K562 (cell line): Measurements from ENCODE around the gene XPR1. TPM values are rescaled to one million over a fixed set of nuclear protein-coding genes. Genes with fewer than 3 reads are reported as not detected.

Experiments
- ATAC-seq: fragments of 200-7000 bp; cut with Tn5 transposase; 3 replicates; pipeline ENCODE4 v1.9.1; 2020; ENCODE audit warnings: moderate library complexity
- BruUV-seq: library from RNA; stranded (reverse); fragments of 400-500 nt; replicated peaks from 2 replicates; lab custom pipeline; 2021; lab: Mats Ljungman, UMichigan
- CTCF ChIA-PET: fragments of 300-600 bp; formaldehyde crosslinking; extraction: SDS; loops from one replicate; lab custom pipeline; 2021; ENCODE audit warnings: low intra/inter-chr PET ratio; lab: Yijun Ruan, JAX
- POLR2A ChIA-PET: fragments of 300-600, 350-650 bp; sonication (Branson Sonifier 250); formaldehyde crosslinking; extraction: SDS; loops from one replicate; lab custom pipeline; 2021; ENCODE audit warnings: antibody characterized with exemption, inconsistent platforms; lab: Yijun Ruan, JAX
- DNase-seq, 4 experiments: peaks; one replicate each; pipeline versions ENCODE4 v3.0.0 to v3.0.0-alpha.2; 2011 to 2018; ENCODE audit warnings: low spot score in 3 of 4, mixed read lengths in 3 of 4; ENCODE audit errors: extremely low read depth in 1 of 4
- FAIRE-seq: peaks from 2 replicates; lab custom pipeline; 2011; peaks lifted over from hg19 to GRCh38; lab: Jason Lieb, UNC
- H2AFZ ChIP-seq: 2 replicates; pipeline ENCODE4 v1.6.0; 2011; ENCODE audit warnings: low read depth, low read length, control low read depth, inconsistent platforms
- H3K27ac ChIP-seq: fragments of 200-600 bp; 3 replicates; pipeline ENCODE4 v1.8.0; 2011; ENCODE audit warnings: low read depth, mild to moderate bottlenecking, control low read depth, inconsistent platforms, low read length, moderate library complexity, mixed read lengths; ENCODE audit errors: extremely low read depth
- H3K27me3 ChIP-seq, 2 experiments: fragments of 300-600 bp in 1 of 2; 2 replicates in 1 of 2; 3 replicates in 1 of 2; pipeline versions ENCODE4 v1.6.0 to v1.8.0; 2011; ENCODE audit warnings: inconsistent platforms in 2 of 2, low read length in 2 of 2, mild to moderate bottlenecking in 1 of 2, mixed read lengths in 1 of 2, moderate library complexity in 1 of 2; ENCODE audit not compliant: control insufficient read depth in 2 of 2, insufficient read depth in 2 of 2
- H3K36me3 ChIP-seq: fragments of 300-600 bp; 3 replicates; pipeline ENCODE4 v1.8.0; 2011; ENCODE audit warnings: mild to moderate bottlenecking, low read length, inconsistent platforms; ENCODE audit not compliant: control insufficient read depth, insufficient read depth
- H3K4me1 ChIP-seq, 2 experiments: fragments of 200-600 bp in 1 of 2; replicated peaks in 1 of 2; 2 replicates in 1 of 2; 3 replicates in 1 of 2; pipeline versions ENCODE4 v1.5.1 to v1.8.0; 2011; ENCODE audit warnings: inconsistent platforms in 2 of 2, low read length in 2 of 2, mild to moderate bottlenecking in 1 of 2, mixed read lengths in 1 of 2, moderate library complexity in 1 of 2; ENCODE audit not compliant: control insufficient read depth in 2 of 2, insufficient read depth in 2 of 2
- H3K4me2 ChIP-seq: 2 replicates; pipeline ENCODE4 v1.6.1; 2011; ENCODE audit warnings: low read length, control low read depth, inconsistent platforms, mixed read lengths; ENCODE audit not compliant: insufficient read depth
- H3K4me3 ChIP-seq: fragments of 200-600 bp; sonication (generic), shearing (Covaris generic); 2 replicates; pipeline ENCODE4 v1.5.1; 2016; ENCODE audit warnings: control low read depth, inconsistent platforms
- H3K79me2 ChIP-seq: fragments of 200-600 bp; 3 replicates; pipeline ENCODE4 v1.8.0; 2011; ENCODE audit warnings: low read length, inconsistent platforms; ENCODE audit not compliant: control insufficient read depth, insufficient read depth
- H3K9ac ChIP-seq, 2 experiments: 2 replicates each; pipeline versions ENCODE4 v1.6.0 to v1.6.1; 2011; ENCODE audit warnings: low read depth in 2 of 2, low read length in 2 of 2, control low read depth in 1 of 2, inconsistent platforms in 1 of 2, mild to moderate bottlenecking in 1 of 2, mixed read lengths in 1 of 2; ENCODE audit not compliant: insufficient read depth in 1 of 2
- H3K9me1 ChIP-seq: one replicate; pipeline ENCODE4 v1.6.0; 2011; ENCODE audit warnings: inconsistent platforms, mild to moderate bottlenecking, low read length, moderate library complexity; ENCODE audit not compliant: control insufficient read depth, insufficient read depth
- H3K9me3 ChIP-seq: replicated peaks from 2 replicates; pipeline ENCODE4 v1.5.1; 2011; ENCODE audit warnings: low read depth, low read length, inconsistent platforms; ENCODE audit not compliant: control insufficient read depth, insufficient read depth
- H4K20me1 ChIP-seq: replicated peaks from 2 replicates; pipeline ENCODE4 v1.6.1; 2011; ENCODE audit warnings: low read length, inconsistent platforms, mixed read lengths; ENCODE audit not compliant: control insufficient read depth, insufficient read depth
- BCL6 ChIP-seq: fragments of 250-450 bp; sonication (Bioruptor Pico); IDR thresholded peaks from 2 replicates; pipeline ENCODE4 v1.4.0; 2020
- CBX3 ChIP-seq, 2 experiments: IDR thresholded peaks; 1 replicate in 1 of 2; 2 replicates in 1 of 2; pipeline ENCODE4 v1.6.1; 2012; ENCODE audit warnings: inconsistent platforms in 2 of 2, low read length in 2 of 2, borderline replicate concordance in 1 of 2, control low read depth in 1 of 2
- CREB3L1 ChIP-seq: fragments of 450-650 bp; IDR thresholded peaks from 2 replicates; pipeline ENCODE4 v1.6.1; 2014; ENCODE audit warnings: low read depth, mild to moderate bottlenecking, moderate library complexity, borderline replicate concordance
- ETV5 ChIP-seq: sonication (generic); formaldehyde crosslinking; IDR thresholded peaks from 2 replicates; pipeline ENCODE4 v1.4.0; 2020; ENCODE audit warnings: low read depth, mild to moderate bottlenecking, missing genetic modification reagents
- FOS ChIP-seq: IDR thresholded peaks from 3 replicates; pipeline ENCODE4 v1.6.1; 2011; ENCODE audit not compliant: insufficient read length; ENCODE audit errors: extremely low read depth
- FOXO4 ChIP-seq: fragments of 450-650 bp; formaldehyde crosslinking; IDR thresholded peaks from 2 replicates; pipeline ENCODE4 v1.4.0; 2020; ENCODE audit warnings: mild to moderate bottlenecking, moderate library complexity
- GABPB2 ChIP-seq: fragments of 250-450 bp; sonication (Bioruptor Pico); conservative IDR thresholded peaks from 2 replicates; pipeline ENCODE4 v1.5.1; 2021; ENCODE audit warnings: mild to moderate bottlenecking
- JUNB ChIP-seq: fragments of 450-650 bp; formaldehyde crosslinking; conservative IDR thresholded peaks from 2 replicates; pipeline ENCODE4 v1.4.0; 2020; ENCODE audit warnings: mild to moderate bottlenecking
- LARP7 ChIP-seq: fragments of 450-650 bp; IDR thresholded peaks from 2 replicates; pipeline ENCODE4 v1.6.1; 2016
- MYNN ChIP-seq, 2 experiments: sonication (generic); formaldehyde crosslinking in 1 of 2; IDR thresholded peaks; 2 replicates each; pipeline versions ENCODE4 v1.5.0 to v1.6.1; 2016 to 2020; ENCODE audit warnings: antibody characterized with exemption in 1 of 2, missing genetic modification reagents in 1 of 2
- NR3C1 ChIP-seq: sonication (generic); formaldehyde crosslinking; IDR thresholded peaks from 2 replicates; pipeline ENCODE4 v1.8.1; 2022; ENCODE audit warnings: missing genetic modification reagents
- PCBP1 ChIP-seq: fragments of 200-400 bp; formaldehyde crosslinking; IDR thresholded peaks from 2 replicates; pipeline ENCODE4 v1.6.1; 2018; ENCODE audit warnings: mild to moderate bottlenecking, low read depth, low read length; ENCODE audit not compliant: poor library complexity, severe bottlenecking
- PREB ChIP-seq: sonication (generic); formaldehyde crosslinking; IDR thresholded peaks from 2 replicates; pipeline ENCODE4 v1.8.1; 2023; ENCODE audit warnings: mild to moderate bottlenecking, missing genetic modification reagents
- RBM25 ChIP-seq: fragments of 200-400 bp; formaldehyde crosslinking; IDR thresholded peaks from 2 replicates; pipeline ENCODE4 v1.6.1; 2018; ENCODE audit warnings: low read length, low read depth, moderate library complexity; ENCODE audit not compliant: severe bottlenecking
- TAL1 ChIP-seq: fragments of 450-650 bp; IDR thresholded peaks from 2 replicates; pipeline ENCODE4 v1.6.1; 2016; ENCODE audit warnings: mild to moderate bottlenecking
- TCFL5 ChIP-seq: fragments of 250-450 bp; sonication (Bioruptor Pico); conservative IDR thresholded peaks from 2 replicates; pipeline ENCODE4 v1.6.1; 2021; ENCODE audit warnings: mild to moderate bottlenecking, moderate library complexity, matching md5 sums
- YBX1 ChIP-seq: fragments of 450-650 bp; IDR thresholded peaks from 2 replicates; pipeline ENCODE4 v1.7.1; 2016; ENCODE audit warnings: mild to moderate bottlenecking
- ZC3H4 ChIP-seq: sonication (generic); formaldehyde crosslinking; IDR thresholded peaks from 2 replicates; pipeline ENCODE4 v1.9.0; 2021; ENCODE audit warnings: missing genetic modification reagents, borderline replicate concordance
- in situ Hi-C: fragments of 300-500 bp; cut with MboI; formaldehyde crosslinking; loops from 4 replicates; pipeline ENCODE4 v1.15.0; 2018; ENCODE audit warnings: inconsistent platforms, mixed read lengths
- intact Hi-C: fragments of 100-400 bp; cut with micrococcal nuclease; formaldehyde crosslinking; loops from 2 replicates; pipeline ENCODE4 v1.14.2; 2022
- polyA plus RNA-seq, 8 experiments: library from polyadenylated mRNA; depleted of rRNA in 4 of 8; stranded (reverse) in 5 of 8; unstranded in 3 of 8; fragments of >200 nt; fragmentation: Nextera tagmentation in 2 of 8; fragmentation: Illumina TruSeq in 1 of 8; extraction: Ambion mirVana in 2 of 8; extraction: Trizol in 1 of 8; gene quantifications; 2 replicates each; pipeline versions ENCODE4 v1.2.1 to v1.2.3, GENCODE V29; 2011 to 2014; ENCODE audit warnings: inconsistent platforms in 1 of 8, missing spikeins in 1 of 8
- total RNA-seq, 7 experiments: library from RNA; depleted of rRNA in 6 of 7; stranded (reverse); fragments of >200 nt in 6 of 7; fragmentation: Illumina TruSeq in 2 of 7; extraction: Trizol in 2 of 7; gene quantifications; 2 replicates each; pipeline versions ENCODE4 v1.2.1 to v1.2.3, GENCODE V29; 2011 to 2021; ENCODE audit warnings: low replicate concordance in 1 of 7
- TF ChIP-seq, protein P1 (sequence below): fragments of 250-450 bp; sonication (Bioruptor Pico); IDR thresholded peaks from 2 replicates; pipeline ENCODE4 v1.5.0; 2022; ENCODE audit warnings: mild to moderate bottlenecking

Gene XPR1
- total and polyA plus RNA-seq, 9 of the 15 experiments (the other 6 are each of a cell fraction or from before 2014, with no cell fraction given): 3.0 to 66.2 (median 38.6) TPM

DNA sequence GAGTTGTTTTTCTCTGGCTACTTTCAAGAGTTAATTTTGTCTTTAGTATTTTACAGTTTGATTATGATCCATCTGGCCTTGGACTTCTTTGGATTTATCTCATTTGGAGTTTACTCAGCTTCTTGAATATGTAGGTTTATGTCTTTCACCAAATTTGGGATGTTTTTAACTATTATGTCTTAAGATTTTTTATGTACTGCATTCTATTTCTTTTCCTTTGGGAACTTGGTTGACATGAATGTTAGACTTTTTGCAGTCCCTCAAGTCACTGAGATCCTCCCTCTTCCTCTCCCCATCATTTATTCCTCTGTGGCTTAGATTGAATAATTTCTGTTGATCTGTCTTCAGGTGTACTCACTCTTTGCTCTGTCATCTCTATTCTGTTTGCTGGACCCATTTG, 112.0 kb downstream of the XPR1 start:
- Histone ChIP-seq H3K9me3 (0 out of 2 replicates have a peak, but pooled peaks cover 5% of the 10 kb centered on the region), H3K36me3 (no peaks in the 10 kb centered on the region), H2AFZ (no peak overlapping the region), H3K79me2 (peaks cover 24% of the 10 kb centered on the region), H3K27ac (no peak overlapping the region), H3K4me2 (no peak overlapping the region), H3K9me1 (no peaks in the 10 kb centered on the region), H4K20me1 (no peaks in the 10 kb centered on the region), H3K4me1 (no peaks in the 10 kb centered on the region), H3K9ac (no peak overlapping the region), H3K27me3 (no peaks in the 10 kb centered on the region), H3K4me3 (no peak overlapping the region)
- in situ Hi-C loops: no loop called here
- ChIA-PET POLR2A (no interaction called here), CTCF (no interaction called here)
- BruUV-seq: no TSS peak
- FAIRE-seq (no peak), DNase-seq (no peak), ATAC-seq (no peak)
- intact Hi-C loops: no loop called here
- TF ChIP-seq ZC3H4 (CRISPR knock-in tag) (no peak), MYNN (IDR thresholded peaks at IDR 0.05) (no peak), MYNN (CRISPR knock-in tag; IDR thresholded peaks at IDR 0.05) (no peak), PCBP1 (no peak), FOS (no peak), FOXO4 (CRISPR knock-in tag) (no peak), CBX3 (IDR thresholded peaks at IDR 0.05; ENCODE audit: borderline replicate concordance in 1 of 2, low read length in 2 of 2) (peak in 1 of 2 experiments; percentile 80; a peak in 2 of 3 replicates), GABPB2 (no peak), JUNB (CRISPR knock-in tag) (no peak), YBX1 (no peak), ETV5 (CRISPR knock-in tag) (no peak), TCFL5 (CRISPR knock-in tag) (no peak), NR3C1 (CRISPR knock-in tag) (no peak), TAL1 (no peak), BCL6 (CRISPR knock-in tag) (no peak), CREB3L1 (no peak), PREB (CRISPR knock-in tag) (no peak), RBM25 (peak; percentile 3), LARP7 (no peak)
- TF ChIP-seq, protein P1, sequence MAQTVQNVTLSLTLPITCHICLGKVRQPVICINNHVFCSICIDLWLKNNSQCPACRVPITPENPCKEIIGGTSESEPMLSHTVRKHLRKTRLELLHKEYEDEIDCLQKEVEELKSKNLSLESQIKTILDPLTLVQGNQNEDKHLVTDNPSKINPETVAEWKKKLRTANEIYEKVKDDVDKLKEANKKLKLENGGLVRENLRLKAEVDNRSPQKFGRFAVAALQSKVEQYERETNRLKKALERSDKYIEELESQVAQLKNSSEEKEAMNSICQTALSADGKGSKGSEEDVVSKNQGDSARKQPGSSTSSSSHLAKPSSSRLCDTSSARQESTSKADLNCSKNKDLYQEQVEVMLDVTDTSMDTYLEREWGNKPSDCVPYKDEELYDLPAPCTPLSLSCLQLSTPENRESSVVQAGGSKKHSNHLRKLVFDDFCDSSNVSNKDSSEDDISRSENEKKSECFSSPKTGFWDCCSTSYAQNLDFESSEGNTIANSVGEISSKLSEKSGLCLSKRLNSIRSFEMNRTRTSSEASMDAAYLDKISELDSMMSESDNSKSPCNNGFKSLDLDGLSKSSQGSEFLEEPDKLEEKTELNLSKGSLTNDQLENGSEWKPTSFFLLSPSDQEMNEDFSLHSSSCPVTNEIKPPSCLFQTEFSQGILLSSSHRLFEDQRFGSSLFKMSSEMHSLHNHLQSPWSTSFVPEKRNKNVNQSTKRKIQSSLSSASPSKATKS (CRISPR knock-in tag): no peak
